ENCODE results near the gene EEF1A2. TPM values are rescaled to one million over a fixed set of nuclear protein-coding genes. Genes with fewer than 3 reads are reported as not detected.

Gene EEF1A2
- total and polyA plus RNA-seq, 2 donors (not counting 3 experiments of a cell fraction or from before 2014, with no cell fraction given): 2.7 to 3.4 TPM

DNA sequence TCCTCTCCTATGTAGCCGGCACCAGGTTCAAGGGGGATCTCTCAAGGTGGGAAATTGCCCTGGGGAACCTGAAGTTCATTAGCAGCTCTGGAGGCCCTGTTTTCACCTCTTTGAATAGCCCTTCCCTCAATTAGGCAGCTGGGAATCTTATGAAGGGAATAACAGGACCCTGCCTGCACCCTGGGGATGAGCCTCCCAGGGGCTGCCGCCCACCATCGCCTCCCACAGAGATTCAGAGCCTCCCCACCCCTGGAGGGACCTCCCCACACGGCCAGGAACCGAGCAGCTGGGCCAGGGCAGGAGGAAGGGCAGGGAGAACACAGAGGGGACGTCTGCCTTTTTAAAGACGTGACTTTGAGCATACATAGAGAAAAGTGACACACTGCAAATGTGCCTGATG, 4.6 kb upstream of the EEF1A2 start:
- ChIA-PET CTCF (interaction anchor here (0.9 to 1.0 kb wide), 2 partner anchors 14 to 43 kb away, joined by 3 read pairs; no protein-coding TSS in a partner anchor), POLR2A (no interaction called here)
- Histone ChIP-seq H3K27ac (ENCODE audit: insufficient read depth, low read depth, low read length) (no peak overlapping the region), H3K9me3 (replicated peaks; ENCODE audit: control insufficient read depth, insufficient read depth, low read length) (no peaks in the 10 kb centered on the region), H3K4me1 (ENCODE audit: control insufficient read depth, extremely low read depth, insufficient read depth, low read length) (no peaks in the 10 kb centered on the region), H3K9ac (replicated peaks; ENCODE audit: extremely low read depth, insufficient read depth, low read length) (no peak overlapping the region), H3K4me2 (ENCODE audit: insufficient read depth, low read length) (no peak overlapping the region), H3K9me1 (replicated peaks; ENCODE audit: control insufficient read depth, extremely low read depth, insufficient read depth, low read length) (no peaks in the 10 kb centered on the region), H2AFZ (ENCODE audit: low read depth, low read length) (no peak overlapping the region), H3K4me3 (replicated peaks in 1 of 3; ENCODE audit: insufficient read depth in 1 of 3, low read depth in 1 of 3, low read length in 3 of 3) (no peak overlapping the region), H3K36me3 (ENCODE audit: control insufficient read depth in 2 of 2, extremely low read depth in 1 of 2, insufficient read depth in 2 of 2, low read length in 2 of 2) (no peaks in the 10 kb centered on the region), H4K20me1 (replicated peaks; ENCODE audit: control insufficient read depth, extremely low read depth, insufficient read depth, low read length) (no peaks in the 10 kb centered on the region), H3K79me2 (ENCODE audit: control insufficient read depth, insufficient read depth, low read length) (no peaks in the 10 kb centered on the region), H3K27me3 (ENCODE audit: control insufficient read depth in 2 of 2, insufficient read depth in 2 of 2, low read length in 2 of 2) (no peaks in the 10 kb centered on the region)
- DNase-seq (ENCODE audit: low read depth, low spot score) (no peak), FAIRE-seq (no peak)
- TF ChIP-seq GATA2 (IDR thresholded peaks at IDR 0.05; ENCODE audit: insufficient read depth, insufficient read length, low read depth, low read length) (no peak), POLR2AphosphoS5 (IDR thresholded peaks at IDR 0.05; ENCODE audit: insufficient read depth, low read depth, low read length) (no peak), FOS (IDR thresholded peaks at IDR 0.05; ENCODE audit: borderline replicate concordance, insufficient read depth, low read length) (no peak), MYC (IDR thresholded peaks at IDR 0.05; ENCODE audit: low read depth, low read length) (no peak), JUN (IDR thresholded peaks at IDR 0.05; ENCODE audit: borderline replicate concordance, insufficient read depth, insufficient read length, low read depth) (no peak), POLR2A (IDR thresholded peaks at IDR 0.05; ENCODE audit: low read depth, low read length) (no peak), EZH2 (IDR thresholded peaks at IDR 0.05; ENCODE audit: borderline replicate concordance, low read depth, low read length, severe bottlenecking) (no peak)
- TF ChIP-seq, protein P1, sequence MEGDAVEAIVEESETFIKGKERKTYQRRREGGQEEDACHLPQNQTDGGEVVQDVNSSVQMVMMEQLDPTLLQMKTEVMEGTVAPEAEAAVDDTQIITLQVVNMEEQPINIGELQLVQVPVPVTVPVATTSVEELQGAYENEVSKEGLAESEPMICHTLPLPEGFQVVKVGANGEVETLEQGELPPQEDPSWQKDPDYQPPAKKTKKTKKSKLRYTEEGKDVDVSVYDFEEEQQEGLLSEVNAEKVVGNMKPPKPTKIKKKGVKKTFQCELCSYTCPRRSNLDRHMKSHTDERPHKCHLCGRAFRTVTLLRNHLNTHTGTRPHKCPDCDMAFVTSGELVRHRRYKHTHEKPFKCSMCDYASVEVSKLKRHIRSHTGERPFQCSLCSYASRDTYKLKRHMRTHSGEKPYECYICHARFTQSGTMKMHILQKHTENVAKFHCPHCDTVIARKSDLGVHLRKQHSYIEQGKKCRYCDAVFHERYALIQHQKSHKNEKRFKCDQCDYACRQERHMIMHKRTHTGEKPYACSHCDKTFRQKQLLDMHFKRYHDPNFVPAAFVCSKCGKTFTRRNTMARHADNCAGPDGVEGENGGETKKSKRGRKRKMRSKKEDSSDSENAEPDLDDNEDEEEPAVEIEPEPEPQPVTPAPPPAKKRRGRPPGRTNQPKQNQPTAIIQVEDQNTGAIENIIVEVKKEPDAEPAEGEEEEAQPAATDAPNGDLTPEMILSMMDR (IDR thresholded peaks at IDR 0.05; ENCODE audit: extremely low read depth in 1 of 2, insufficient read depth in 1 of 2, low read depth in 1 of 2, low read length in 2 of 2): no peak
- TF ChIP-seq, protein P2, sequence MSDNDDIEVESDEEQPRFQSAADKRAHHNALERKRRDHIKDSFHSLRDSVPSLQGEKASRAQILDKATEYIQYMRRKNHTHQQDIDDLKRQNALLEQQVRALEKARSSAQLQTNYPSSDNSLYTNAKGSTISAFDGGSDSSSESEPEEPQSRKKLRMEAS (IDR thresholded peaks at IDR 0.05; ENCODE audit: insufficient read depth, insufficient read length): no peak
- dilution Hi-C loops (cut with MboI; ENCODE audit: extremely low pct_ligation_motif_present, low sequenced_read_pairs): no loop called here
- no TSS peak for BruUV-seq (replicated peaks)
- intact Hi-C loops (cut with micrococcal nuclease): no loop called here

Measured in endothelial cell of umbilical vein (primary cell).